ENCODE data around the gene SUPT5H.

The SUPT5H gene

GRCh38 chr19:39445196-39446111, at the start of gene SUPT5H:
Gene SUPT5H (plus strand): TSS chr19:39445582. CDS start chr19:39445891, 309 bp downstream.
- peak; percentile 98 for DNase-seq

GRCh38 chr19:39397360-39398296, 47.8 kb upstream of the SUPT5H start:
- DNase-seq: peak; percentile 87

- peak; percentile 88 for DNase-seq
Measured at GRCh38 chr19:39398297-39398864, 47.0 kb upstream of the SUPT5H start.

DNA sequence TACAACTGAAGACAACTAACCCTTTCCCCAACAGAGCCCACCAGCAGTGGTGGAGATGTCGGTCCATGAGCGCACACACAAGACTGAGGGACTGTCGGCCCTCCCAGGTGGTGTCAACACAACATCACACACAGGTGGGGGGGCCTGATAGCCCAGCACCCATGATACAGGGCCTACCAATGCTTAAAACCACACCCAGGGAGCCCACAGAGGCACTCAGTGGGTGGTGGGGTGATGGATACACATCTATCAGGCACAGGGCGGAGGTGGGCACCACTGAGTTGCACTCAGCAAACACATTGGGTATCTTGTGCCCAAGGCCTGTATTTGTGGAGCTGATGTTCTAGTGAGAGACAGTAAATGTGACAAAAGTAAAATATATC, 45.7 kb upstream of the SUPT5H start:
- DNase-seq: peak; percentile 53

- no peak for DNase-seq
Measured at GRCh38 chr19:39400061-39400460, 45.3 kb upstream of the SUPT5H start.

DNA sequence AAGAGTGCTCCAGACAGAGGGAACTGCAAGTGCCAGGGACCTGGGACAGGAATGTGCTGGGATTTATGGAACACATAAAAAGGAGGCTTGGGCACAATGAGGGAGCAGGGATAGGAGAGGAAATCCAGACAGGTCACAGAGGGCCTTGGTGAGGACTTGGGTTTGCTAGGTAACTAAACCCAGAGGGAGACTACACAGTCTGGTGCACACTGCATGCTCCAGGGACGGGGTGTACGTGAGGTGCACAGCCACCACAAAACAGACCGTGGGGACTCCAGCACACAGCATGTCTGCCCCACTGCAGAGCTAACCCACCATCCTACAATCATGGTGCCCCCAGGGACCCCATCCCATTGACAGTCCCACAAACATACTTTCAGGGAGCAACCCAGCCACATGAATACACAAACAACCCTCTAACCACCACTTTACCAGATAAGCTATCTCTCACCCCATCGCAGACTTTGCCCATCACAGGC, 44.3 kb upstream of the SUPT5H start:
- DNase-seq: no peak

- peak; percentile 84 for DNase-seq
Measured at GRCh38 chr19:39401549-39402345, 43.6 kb upstream of the SUPT5H start.

GRCh38 chr19:39402346-39403300, 42.8 kb upstream of the SUPT5H start:
- DNase-seq: peak; percentile 79

DNA sequence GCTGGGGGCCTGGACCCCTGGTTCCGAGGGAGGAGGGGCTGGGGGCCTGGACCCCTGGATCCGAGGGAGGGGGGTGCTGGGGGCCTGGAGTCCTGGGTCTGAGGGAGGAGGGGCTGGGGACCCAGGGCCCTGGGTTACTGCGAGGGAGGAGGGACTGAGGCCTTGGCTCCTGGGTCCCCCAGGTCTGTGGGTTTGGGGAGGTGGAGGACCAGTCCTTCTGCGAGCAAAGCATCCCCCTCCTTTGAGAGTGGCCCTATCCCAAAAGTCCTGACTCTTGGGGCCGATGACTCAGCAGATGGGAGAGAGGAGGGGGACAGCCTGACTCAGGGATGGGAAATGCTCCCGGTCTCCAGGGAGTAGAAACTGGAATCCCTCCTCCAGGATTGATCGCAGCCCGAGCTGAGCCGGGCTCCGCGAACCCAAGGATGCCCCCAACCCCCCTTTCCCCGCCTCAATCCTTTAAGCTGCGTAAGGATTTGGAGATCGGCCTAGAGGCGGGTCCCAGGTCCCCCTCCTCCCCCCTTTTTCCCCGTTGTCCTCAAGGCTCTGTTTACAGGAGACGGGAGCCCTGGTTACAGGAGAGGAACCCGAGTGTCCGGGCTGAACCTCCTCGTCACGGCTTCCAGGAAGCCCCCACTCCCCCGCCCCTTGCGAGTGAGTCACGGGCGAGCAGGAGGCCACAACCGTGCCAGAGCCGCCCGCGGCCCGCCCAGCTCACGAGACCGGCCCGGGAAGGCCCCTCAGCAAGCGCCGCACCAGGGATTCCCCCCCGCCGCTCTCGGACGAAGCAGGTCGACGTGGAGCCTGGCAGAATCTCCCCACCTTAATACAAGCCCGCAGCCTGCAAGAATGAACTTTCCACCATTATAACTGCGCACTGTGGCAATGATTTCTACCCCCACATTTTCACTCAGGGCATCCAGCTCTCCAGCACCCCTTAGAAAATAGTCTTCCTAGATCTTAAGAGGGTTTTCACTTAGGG, 41.8 kb upstream of the SUPT5H start:
- peak; percentile 85 for DNase-seq

DNA sequence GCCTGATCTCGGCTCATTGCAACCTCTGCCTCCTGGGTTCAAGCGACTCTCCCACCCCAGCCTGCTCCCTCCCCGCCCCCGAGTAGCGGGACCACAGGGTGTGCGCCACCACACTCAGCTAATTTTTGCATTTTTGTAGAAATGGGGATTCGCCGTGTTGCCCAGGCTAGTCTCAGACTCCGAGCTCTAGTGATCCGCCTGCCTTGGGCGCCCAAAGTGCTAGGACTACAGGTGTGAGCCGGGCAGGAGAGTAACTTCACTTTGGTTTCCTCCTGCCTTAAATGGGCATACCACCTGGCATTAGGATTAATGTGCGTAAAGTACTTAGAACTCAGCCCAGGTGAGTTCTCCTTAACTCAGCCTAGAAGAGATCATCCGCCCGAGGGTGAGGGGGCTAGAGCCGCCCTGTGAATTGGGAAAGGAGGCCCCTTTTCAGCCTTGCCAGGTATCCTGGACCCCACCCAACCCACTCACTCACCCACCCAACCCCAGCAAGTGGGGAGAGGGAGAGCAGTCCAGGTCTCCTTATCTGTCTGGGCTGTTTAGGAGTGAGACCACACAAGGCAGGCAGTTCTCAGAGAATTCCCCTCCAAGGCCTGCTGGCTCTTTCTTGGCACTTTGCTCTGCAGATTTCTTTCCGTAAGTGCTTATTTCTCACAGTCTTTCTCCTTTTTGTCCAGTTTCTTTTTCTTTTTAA, 40.0 kb upstream of the SUPT5H start:
- no peak for DNase-seq

DNA sequence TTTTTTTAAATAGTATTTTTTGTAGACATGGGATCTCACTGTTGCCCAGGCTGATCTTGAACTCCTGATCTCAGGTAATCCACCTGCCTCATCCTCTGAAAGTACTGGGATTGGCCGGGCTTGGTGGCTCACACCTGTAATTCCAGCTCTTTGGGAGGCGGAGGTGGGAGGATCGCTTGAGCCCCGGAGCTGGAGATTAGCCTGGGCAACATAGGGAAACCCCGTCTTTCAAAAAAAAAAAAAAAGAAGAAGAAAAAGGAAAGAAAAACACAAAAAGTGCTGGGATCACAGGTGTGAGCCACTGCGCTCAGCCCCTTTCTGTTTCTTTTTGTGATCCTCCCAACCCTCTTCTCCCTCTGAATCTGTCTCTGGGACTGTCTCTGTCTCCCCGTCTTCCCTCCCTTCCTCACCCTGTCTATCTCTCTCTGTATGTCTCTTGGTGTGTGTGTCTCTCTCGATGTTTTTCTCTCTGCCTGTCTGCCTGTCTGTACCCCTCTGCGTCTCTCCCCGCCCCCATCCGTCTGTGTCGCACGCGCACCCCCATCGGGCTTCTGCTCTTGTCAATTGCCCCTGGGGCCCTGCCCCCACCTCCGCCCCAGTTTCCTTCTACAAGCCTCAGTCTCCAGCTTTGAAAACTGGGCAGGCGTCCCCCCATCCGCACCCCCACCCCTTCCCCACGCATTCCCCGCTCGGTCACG, 39.3 kb upstream of the SUPT5H start:
- DNase-seq: peak; percentile 65

DNA sequence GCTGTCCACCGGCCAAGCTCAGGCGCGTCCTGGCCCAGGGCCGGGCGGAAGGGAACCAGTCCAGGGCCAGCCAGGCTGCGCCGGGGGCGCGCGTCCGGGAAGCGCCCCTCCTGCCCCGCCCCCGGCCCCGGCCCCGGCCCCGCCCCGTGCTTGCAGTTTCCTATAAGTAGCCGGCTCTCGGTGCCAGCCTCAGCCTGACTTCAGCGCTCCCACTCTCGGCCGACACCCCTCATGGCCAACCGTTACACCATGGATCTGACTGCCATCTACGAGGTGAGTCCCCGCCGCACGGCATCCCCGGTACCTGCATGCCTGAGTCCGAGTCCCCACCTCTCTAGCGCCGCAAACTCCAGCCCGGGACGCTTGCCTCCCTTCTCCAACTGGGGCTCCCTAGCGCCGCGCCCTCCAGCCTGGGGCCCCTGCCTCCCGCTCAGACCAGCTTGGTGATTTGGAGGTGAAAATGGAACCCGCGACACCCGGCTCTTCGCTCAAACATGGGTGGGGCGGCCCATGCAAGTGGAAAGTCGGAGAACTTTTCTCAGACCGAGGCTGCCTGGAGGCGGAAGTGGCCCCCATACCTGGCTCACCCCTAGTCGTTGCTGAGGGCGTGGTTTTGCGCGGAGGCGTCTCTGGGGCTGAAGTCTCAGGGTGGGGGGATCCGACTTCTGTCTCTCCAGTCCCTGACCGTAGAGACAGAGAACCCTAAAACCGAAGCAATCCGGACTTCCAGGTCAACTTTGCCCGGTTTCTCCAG, 38.5 kb upstream of the SUPT5H start, which contains the start of gene ZFP36:
ZFP36 (plus strand) TSS at position 192 of the 754 bp plus-strand sequence; CDS start at position 250, 58 bp downstream.
- peak; percentile 80 for DNase-seq

- DNase-seq: no peak
Measured at GRCh38 chr19:39407410-39407659, 38.0 kb upstream of the SUPT5H start.

GRCh38 chr19:39407660-39408391, 37.6 kb upstream of the SUPT5H start:
- DNase-seq: peak; percentile 56

- DNase-seq: no peak
Measured at GRCh38 chr19:39408392-39409207, 36.8 kb upstream of the SUPT5H start.
